Activated CD4-positive, CD25-positive, alpha-beta regulatory T cell (primary cell): ENCODE measurements around the gene TEP1.

Source experiments
- DNase-seq, 4 experiments: peaks; one replicate each; lab custom pipeline; 2025; lab: John Stamatoyannopoulos, UW

Gene TEP1

DNA sequence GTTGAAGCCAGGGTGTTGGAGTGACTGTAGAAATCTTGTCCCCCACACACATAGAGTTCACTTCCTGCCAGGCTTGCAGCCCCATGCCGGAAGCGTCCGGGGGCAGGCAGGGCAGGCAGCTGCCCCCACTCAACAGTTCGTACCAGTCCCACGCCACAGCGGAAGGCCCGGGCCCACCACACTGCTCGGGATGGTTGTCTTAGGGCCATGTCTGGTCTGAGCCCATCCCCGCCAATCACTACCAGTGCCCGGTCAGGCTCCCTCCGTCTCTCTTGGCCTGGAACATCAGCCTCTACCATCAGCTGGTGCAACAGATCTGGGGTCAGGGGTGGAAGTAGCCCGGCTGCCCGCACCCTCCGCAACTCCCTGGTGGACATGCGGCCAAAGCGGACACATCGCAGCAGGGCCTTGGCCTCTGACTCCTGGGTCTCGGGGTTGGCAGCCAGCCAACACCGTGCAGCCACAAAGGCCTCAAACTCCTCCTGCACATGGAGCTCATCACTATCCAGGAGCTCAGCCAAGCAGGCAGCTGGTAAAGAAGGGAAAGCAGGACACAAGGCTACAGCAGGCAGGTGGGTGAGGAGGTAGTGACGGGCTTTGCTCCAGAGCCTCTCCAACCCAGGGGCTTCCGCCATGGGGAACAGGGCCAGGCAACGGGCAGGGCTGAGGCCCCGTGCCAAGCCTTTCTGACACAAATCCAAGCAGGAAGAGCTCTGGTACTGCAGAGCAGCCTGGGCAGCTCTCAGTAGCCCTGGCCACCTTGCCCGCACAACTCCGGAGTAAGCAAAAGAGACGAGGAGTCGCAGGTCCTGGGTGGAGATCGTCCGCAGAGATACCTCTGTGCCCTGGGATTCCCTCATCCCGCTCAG is 16.7 kb upstream of the TEP1 start:
- DNase-seq = no peak

DNA sequence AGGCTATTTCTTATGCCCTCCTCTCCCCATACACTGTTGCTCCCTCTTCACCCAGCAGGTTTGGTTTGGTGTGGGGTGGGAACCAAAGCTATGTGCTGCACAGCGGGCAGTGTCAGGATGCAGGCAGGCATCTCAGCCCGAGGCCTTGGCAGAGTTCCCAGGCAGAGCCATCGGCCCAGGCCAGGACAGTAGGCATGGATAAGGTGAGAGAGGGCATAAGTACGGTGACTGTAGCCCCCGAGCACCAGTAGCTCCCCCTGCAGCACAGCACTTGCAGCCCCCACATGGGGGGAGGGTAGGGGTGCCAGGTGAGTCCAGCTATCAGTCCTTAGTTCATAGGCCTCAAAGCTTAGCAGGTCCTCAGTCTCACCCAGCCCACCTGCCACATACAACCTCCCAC is 15.5 kb upstream of the TEP1 start:
- DNase-seq = no peak

DNA sequence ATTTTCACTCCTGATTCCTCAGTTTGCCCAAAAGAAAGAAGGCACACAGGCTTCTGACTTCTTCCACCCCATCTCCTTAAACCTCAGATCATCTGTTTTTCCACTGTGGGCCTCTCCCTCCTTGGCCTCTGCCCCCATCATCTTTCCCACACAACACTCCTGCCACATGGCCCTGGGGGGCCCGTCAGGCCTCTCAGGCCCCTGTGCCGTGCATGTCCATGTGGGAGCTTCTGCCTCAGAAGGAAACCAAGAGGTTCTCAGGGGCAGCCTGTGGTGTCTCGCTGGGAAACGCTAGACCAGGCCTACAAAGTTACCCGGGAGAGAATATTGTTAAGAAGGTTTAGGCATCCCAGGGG is 14.7 kb upstream of the TEP1 start:
- DNase-seq = no peak

DNA sequence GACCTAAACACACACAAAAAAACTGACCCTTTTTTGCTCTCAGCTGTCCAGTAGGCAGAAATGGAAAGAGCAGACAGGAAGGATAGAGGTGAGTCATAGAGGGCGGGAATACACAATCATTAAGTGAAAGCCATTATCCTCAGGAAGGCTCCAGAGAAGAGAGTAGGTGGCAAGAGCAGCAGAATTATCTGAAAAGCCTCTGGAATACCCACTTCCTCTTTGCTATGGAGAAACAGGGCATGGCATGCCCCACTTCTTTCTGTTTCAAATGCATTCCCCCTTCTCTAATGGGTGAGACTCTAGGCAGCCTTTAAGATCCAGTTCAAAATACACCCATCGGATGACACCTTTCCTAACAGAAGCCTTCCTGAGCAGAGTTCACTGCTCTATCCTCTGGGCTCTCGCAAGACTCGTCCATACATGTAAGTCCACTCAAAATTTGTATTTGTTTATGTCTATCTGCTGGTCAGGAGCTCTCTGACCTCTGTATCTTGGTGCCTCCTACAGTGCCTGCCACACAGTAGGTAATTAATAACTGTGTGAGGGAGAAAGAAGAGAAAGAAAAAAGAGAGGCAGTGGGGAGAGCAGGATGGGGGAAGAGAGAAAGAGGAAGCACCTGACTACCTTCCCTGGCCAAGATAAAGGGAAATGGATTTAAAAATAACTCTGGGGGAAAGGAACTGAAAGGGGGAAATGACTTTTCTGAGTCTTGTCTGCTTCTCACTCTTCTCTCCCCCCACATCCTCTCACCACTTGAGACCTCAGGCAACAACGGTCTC is 14.1 kb upstream of the TEP1 start:
- no peak for DNase-seq

DNA sequence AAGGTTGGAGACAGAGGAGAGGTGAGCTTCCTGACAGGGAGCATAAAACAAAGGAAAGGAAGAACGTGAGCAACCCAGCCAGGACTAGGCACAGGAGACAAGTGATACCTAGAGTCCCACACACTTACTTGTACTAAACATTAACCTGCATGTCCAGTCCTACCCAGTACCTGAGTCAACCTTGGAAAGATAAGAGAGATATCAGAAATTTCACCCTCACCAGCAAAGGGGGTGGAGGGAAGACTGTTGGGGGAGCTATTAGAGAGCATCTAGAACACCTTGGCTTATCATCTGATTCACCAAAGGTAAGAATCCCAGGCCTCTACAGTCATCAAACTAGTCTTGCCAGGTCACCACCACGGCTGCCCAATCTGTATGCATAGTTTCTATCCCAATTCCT is 11.6 kb upstream of the TEP1 start:
- no peak for DNase-seq

DNA sequence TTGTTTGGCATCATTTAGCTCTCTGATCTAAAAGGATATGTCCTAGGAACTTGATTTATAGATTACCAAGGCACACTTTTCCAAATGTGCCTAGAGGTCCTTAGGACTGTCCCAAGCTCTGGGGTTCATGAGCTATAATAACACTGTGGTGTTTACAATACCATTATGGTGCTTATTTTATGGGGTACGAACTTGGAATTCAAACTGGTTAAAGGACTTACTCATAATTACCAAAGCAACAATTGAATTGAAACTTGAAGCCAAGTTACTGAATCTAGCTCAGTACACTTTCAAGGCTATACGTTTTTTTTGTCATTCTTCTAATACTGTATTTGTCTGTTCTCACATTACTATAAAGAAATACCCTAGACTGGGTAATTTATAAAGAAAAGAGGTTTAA is 9.6 kb upstream of the TEP1 start:
- DNase-seq = no peak

DNA sequence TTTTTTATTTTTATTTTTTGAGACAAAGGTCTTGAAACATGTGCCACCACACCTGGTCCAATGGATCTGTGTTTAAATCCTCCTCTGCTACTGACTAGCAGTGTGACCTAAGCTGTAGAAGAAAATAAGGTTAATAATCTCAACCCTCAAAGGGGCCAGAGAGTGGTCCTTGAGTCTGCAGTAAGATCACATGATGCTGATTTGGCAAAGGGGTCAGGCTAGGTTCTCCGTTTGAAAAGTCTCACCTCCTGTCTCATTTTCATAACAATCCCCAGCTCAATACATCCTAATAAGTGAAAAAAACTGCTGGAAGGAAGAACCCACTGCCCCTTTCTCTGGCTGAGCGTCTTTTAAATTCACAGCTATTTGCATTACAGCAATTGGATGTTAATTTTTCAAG is 8.0 kb upstream of the TEP1 start:
- DNase-seq = no peak

DNA sequence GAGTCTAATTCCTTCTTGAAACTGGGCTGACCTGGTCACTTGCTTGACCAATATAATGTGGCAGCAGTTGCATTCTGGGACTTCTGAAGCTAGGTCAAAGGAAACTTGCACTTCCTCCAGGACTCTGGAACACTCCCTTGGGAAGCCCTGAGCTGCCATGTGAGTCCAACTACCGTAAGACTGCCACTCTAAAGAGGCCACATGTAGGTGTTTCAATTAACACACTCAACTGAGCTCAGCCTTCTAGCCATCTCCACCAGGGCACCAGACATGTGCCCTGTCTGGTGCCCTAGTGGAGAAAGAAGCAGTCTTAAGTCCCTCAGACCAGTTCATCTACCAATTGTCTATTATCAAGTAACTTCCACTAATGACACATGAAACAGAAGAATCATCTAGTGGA is 6.1 kb upstream of the TEP1 start:
- DNase-seq = no peak

DNA sequence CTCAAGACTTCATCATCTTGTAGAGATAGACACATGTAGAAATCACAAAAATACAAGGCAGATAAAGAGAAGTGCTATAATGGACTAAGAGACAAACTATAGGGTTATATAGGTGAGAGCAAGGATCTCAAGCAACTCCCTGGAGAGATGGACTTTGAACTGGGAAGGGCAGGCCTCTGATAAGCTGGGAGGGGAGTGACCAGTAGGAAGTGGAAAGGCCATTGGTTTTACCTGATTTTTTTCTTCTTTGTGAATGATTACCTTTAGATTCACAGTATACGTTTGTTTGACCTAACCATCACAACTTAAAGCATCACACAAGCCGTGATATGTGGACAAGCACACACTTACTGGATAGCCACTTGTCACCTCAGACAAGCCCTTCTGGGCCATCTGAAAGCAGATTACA is 5.2 kb upstream of the TEP1 start:
- no peak for DNase-seq

DNA sequence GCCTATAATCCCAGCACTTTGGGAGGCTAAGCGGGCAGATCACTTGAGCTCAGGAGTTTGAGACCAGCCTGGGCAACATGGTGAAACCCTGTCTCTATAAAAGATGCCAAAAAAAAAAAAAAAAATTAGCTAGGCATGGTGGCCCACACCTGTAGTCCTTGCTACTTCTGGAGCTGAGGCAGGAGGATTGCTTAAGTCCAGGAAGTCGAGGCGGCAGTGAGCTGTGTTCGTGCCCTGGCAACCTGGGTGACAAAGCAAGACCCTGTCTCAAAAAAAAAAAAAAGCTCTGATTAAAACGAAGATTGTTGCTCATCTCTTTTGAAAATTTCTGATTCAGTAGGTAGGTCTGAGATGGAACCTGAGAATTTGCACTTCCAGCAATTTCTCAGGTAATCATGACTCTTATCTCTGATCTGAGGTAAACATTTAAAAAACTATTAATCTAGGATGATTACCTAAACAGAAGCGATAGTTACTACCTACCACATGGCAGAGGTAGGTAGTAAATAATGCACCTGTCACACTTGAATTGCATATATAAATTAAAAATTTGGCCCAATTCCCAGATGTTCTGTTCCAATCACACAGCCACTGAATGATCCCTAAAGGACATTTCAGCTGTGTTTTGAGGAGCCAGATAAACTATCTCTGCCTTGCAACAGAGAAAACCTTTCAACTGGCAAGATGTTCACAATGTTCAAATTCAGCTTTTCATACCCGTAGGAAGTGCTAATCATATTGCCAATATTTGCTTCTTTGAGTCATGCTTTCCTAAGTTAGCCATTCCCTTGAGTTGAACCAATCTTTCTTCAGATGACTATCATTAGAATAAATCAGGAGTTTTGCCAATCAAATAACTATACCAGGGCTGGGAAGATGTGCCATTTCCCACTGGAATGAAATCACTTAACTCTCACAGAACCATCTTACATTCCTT is 4.2 kb upstream of the TEP1 start:
- no peak for DNase-seq

DNA sequence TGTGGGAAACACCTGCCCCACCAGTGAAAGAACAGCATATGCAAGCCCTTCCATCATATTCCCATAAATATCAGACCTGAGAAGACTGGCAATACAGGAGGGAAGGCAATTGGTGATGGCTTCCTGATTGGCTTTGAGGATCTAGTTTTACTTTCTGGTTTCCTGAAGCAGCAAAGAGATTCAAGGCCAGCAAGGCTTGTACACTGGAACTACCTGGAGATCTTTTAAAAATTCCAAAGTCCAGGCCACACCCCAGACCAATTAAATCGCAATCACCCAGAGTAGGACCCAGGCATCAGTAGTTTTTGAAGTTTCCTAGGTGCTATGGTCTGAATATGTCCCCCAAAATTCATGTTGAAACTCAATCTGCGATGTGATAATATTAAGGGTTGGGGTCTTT is 2.9 kb upstream of the TEP1 start:
- no peak for DNase-seq

DNA sequence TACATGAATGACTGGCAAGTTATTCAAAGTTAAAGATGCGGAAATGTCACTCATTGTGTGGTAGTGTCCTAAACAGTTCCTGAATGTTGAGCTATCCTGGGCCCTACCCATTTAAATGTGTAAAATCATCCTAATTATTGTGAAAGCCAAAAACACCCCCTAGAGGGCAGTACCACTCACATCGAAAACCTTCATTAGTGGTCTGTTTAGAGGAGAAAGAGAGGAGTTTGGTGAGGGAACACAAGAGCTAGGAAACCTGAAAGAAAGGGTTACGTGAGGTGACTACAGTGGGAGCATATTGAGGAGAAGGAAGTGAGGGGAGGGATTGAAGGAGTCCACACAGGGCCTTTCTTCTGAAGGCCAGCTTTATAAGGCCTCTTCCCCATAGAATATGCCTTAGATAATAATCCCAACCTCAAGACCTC is 2.5 kb upstream of the TEP1 start:
- DNase-seq = no peak

DNA sequence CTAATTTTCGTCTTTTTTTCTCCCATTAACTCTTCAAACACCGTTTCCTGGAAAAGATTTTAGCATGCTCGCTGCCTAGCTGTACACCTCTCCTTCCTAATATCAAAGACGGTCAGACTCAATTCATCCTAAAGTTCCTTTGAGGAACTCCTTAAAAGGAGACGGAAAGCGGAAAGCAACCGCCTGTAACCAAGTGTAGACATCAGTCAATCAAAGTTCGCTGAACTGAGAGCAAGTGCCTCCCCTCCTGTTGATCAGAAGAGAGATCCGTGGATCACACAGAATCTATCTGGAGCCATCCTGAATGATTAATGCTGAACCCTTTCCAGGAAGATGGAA is 412 bp upstream of the TEP1 start:
- no peak for DNase-seq

DNA sequence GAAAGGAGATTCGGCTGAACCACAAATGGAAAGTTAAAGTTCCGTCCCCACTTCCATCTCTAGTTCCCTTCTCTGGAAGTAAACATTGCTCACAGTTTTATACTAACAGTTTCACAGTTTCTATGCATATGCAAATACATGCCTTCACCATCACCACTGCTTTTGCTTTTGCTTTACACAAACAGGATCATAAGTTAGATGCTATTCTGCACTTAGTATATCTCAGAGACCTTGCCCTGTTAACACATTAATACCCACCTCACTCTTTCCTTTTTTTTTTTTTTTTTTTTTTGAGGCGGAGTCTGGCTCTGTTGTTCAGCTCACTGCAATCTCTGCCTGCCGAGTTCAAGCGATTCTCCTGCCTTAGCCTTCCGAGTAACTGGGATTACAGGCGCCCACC is 890 bp downstream of the TEP1 start:
- no peak for DNase-seq

DNA sequence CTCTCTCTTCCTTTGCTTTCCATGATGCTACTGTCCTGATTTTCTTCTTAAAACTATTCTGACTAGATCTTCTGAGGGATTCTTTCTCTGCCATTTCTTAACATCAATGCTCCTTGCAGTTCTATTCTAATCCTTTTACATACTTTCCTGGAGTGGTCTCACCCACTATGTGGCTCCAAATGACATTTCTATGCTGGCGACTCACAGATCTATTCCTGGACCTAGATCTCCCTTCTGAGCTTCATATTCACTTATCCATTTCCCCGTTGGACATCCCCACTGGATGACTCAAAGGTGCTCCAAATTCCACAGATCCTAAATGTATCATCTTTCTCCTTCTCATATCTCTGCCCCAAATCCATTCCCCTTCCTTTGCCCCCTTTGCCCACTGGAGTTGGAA is 4.1 kb downstream of the TEP1 start:
- no peak for DNase-seq

DNA sequence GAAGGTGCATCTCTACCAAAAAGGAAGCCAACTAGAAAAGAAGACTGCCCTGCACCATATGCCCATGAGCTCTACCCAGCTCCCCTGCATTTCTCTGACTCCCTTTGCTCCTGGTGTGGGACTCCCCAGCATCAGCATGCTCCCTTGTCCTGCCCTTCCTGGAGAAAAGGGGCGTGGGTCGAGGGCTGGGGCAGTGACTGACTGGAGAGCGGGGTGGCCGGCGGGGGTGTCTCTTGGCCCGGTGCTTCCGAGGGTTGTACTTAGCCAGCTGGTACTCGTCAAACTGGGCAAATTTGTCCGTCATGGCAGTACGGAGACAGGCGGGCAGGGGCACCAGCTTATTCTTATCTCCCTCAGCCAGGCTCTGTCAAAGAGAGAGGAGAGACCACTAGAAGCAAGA is 9.8 kb downstream of the TEP1 start:
- no peak for DNase-seq

DNA sequence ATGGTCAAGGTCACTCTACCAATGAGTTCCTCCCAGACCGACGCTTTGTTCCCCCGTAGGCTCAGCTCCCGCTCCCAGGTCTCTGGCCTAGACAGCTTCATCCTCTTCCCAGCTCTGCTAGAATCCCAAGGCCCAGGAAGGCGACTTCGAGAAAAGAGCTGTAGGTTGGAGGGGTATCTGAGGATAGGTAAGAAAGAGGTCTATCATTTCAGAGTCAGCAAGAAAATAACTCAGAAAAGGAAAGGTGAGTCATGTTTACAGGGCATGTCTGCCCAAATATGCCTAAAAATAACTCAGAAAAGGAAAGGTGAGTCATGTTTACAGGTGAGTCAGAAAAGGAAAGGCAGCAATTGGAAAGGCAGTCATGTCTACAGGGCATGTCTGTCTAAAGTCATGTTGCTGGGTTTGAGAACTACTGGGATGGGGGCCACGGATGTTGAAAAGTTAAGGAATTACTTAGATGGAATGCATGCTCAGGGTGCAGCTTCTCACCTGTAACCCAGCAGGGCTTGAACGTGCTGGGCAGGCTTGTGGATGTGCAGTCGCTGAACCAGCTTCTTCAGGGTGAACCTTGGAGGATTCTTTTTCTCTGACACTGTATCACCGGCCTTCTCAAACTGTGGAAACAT is 12.2 kb downstream of the TEP1 start:
- DNase-seq = no peak

DNA sequence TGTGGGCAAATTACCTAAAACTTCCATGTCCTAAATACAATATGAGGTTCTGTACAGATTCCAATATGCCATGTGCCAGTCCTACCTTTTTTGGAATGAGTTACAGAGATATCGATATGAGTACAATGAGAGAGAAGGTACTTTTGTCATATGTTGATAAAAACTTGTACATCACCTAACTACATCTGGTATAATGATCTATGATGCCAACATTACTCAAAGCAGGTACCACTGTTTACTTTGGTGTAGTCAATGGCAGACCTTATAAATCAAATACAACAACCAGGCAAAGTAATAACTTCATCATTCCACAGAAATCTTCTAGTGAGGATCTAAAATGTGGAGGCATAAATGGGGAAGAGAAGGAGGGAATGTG is 12.7 kb downstream of the TEP1 start:
- no peak for DNase-seq

DNA sequence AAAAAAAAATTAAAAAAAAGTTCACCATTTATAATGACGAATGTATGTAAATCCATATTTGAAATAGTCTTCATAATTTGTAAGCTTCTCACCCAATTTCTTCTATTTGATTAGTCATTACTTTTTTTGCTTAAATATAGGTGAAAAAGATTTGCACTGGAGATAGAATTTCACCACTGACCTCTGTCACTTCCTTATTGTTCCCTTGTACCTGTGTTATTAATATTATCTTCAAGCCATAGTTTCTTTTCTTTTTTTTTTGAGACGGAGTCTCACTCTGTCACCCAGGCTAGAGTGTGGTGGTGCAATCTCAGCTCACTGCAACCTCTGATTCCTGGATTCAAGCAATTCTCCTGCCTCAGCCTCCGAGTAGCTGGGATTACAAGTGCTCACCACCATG is 15.8 kb downstream of the TEP1 start:
- DNase-seq = no peak

DNA sequence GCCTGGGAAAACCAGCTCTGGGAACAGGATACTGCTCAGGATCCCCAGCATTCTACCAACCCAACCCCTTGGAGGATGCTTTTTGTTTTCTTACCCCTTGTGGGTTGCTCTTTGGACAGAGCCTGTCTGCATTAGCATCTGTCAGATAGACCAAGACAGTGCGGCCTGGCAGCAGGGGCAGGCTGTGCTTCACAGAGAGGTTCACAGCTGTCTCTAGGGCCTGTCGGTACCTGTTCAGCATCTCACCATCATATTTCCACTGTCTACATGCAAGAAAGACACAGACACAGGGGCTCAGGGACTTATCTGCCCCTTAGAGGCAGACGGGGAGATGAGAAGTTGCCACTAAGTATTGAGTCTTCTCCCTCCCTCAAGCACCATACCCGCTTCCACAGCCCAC is 21.8 kb downstream of the TEP1 start:
- no peak for DNase-seq

DNA sequence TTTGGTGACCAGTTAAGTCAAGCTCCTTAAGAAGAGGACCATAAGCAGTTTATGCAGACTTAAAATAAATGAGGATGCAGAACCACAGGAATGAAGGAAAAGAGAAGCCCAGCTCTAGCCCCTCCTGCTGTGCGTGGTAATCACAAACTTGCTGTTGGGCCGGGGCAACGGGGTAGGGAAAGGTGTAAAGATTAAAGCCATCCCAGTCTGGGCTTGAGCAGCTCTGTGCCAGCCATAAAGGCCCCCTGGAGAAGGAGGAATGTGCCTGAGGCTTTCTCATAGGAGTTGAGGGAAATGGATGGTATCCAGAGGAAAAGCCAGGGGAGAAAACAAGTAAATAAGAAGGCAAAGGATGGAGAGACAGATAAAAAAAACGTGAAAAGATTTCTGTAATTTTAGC is 25.1 kb downstream of the TEP1 start:
- no peak for DNase-seq

DNA sequence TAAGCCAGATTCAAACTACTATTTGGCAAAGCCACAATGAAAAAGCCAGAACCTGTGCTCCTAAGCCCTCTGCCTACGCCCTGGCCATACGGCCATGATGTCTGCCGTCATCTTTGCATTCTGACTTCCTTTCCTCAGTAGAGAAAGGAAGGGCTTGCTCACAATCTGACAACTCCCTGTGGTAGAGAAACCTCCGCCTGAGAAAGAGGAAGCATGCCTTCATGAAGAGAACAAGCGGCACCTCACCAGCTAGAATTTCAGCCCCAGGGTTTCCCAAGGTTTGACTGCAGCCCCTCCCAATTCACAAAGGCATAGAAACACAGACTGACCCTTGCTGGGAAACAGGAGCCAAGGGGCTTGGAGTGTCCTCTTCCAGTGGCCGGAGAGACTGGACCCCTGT is 25.7 kb downstream of the TEP1 start:
- DNase-seq = no peak
